Suprapubic skin (tissue), 4 donors: Measurements from ENCODE around the gene KLHL14. TPM values are rescaled to one million over a fixed set of nuclear protein-coding genes. Genes with fewer than 3 reads are reported as not detected.

ENCODE experiments used
- DNase-seq, 2 donors: peaks; one replicate each; pipeline ENCODE4 v3.0.0-alpha.2; 2019; ENCODE audit warnings: low spot score in 2 of 2
- H3K27ac ChIP-seq: fragments of 200-600 bp; sonication (generic); one replicate; pipeline ENCODE4 v1.5.1; 2019
- H3K27me3 ChIP-seq: fragments of 200-600 bp; sonication (generic); one replicate; pipeline ENCODE4 v1.5.1; 2019
- H3K36me3 ChIP-seq: fragments of 200-600 bp; sonication (generic); one replicate; pipeline ENCODE4 v1.5.1; 2019
- H3K4me1 ChIP-seq: fragments of 200-600 bp; sonication (generic); one replicate; pipeline ENCODE4 v1.5.1; 2019
- H3K4me3 ChIP-seq: fragments of 200-600 bp; sonication (generic); one replicate; pipeline ENCODE4 v1.5.1; 2019; ENCODE audit warnings: mild to moderate bottlenecking
- H3K9me3 ChIP-seq: fragments of 200-600 bp; sonication (generic); one replicate; pipeline ENCODE4 v1.5.1; 2019
- EP300 ChIP-seq: sonication (generic); formaldehyde crosslinking; IDR thresholded peaks from one replicate; pipeline ENCODE4 v1.6.1; 2017; ENCODE audit warnings: antibody characterized with exemption
- POLR2A ChIP-seq, 2 donors: fragments of 450-650 bp; IDR thresholded peaks; one replicate each; pipeline ENCODE4 v1.6.1; 2017; ENCODE audit warnings: antibody characterized with exemption in 2 of 2, mild to moderate bottlenecking in 2 of 2, moderate library complexity in 2 of 2
- POLR2AphosphoS5 ChIP-seq, 3 donors: sonication (generic); formaldehyde crosslinking; IDR thresholded peaks; one replicate each; pipeline ENCODE4 v1.6.1; 2017; ENCODE audit warnings: antibody characterized with exemption in 3 of 3
- WGBS: methylation state at CpG from one replicate; pipeline ENCODE4 v1.1.5; 2018; 5-methylcytosine and 5-hydroxymethylcytosine counted together
- total RNA-seq, 4 donors: library from RNA; depleted of rRNA; stranded (reverse); fragments of >200 nt; gene quantifications; one replicate each; pipeline ENCODE4 v1.1.0, GENCODE V29; 2016
- TF ChIP-seq, protein P1 (sequence below), 2 donors: fragments of 200-600 bp in 1 of 2; fragments of 450-650 bp in 1 of 2; sonication (generic) in 1 of 2; IDR thresholded peaks; one replicate each; pipeline ENCODE4 v1.5.1; 2016 to 2019; ENCODE audit warnings: antibody characterized with exemption in 2 of 2, mild to moderate bottlenecking in 1 of 2, moderate library complexity in 1 of 2

The KLHL14 gene
- total RNA-seq, 4 donors from 2014 or later, result 0.13 to 0.24 TPM; not detected in 2

DNA sequence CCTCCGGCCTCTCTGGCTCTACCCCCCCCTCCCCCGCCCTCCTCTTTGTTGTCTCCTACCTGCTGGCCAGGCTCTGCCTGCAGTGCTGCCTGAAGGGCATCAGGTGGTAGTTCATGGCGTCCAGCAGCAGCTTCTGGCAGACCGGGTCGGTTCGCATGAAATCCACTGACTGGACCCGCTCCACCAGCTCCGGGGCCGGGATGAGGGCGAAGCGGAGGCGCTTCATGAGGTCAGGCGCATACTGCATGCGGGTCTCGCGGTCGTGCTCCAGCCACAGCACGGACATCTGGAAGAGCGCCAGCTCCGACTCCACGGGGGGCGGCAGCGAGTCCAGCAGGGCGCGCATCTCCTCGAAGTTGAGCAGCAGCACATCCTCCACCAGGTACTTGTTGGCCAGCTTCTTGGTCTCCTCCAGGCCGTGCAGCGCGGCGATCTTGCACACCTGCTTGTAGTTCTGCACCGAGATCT is 3.2 kb downstream of the KLHL14 start:
- peaks cover 35% of the 10 kb centered on the region for H3K4me1 ChIP-seq
- peak overlapping the region; percentile 50 for H3K4me3 ChIP-seq
- no peaks in the 10 kb centered on the region for H3K36me3 ChIP-seq
- TF ChIP-seq POLR2AphosphoS5 (IDR thresholded peaks at IDR 0.05) (no peak), EP300 (no peak)
- TF ChIP-seq, protein P1, sequence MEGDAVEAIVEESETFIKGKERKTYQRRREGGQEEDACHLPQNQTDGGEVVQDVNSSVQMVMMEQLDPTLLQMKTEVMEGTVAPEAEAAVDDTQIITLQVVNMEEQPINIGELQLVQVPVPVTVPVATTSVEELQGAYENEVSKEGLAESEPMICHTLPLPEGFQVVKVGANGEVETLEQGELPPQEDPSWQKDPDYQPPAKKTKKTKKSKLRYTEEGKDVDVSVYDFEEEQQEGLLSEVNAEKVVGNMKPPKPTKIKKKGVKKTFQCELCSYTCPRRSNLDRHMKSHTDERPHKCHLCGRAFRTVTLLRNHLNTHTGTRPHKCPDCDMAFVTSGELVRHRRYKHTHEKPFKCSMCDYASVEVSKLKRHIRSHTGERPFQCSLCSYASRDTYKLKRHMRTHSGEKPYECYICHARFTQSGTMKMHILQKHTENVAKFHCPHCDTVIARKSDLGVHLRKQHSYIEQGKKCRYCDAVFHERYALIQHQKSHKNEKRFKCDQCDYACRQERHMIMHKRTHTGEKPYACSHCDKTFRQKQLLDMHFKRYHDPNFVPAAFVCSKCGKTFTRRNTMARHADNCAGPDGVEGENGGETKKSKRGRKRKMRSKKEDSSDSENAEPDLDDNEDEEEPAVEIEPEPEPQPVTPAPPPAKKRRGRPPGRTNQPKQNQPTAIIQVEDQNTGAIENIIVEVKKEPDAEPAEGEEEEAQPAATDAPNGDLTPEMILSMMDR (IDR thresholded peaks at IDR 0.05), result no peak
- H3K27ac ChIP-seq, result no peak overlapping the region
- 13% methylated on average over 12 of the region's 31 CpGs for WGBS
- DNase-seq, result no peak
- peaks cover 47% of the 10 kb centered on the region for H3K27me3 ChIP-seq
- H3K9me3 ChIP-seq, result no peaks in the 10 kb centered on the region

DNA sequence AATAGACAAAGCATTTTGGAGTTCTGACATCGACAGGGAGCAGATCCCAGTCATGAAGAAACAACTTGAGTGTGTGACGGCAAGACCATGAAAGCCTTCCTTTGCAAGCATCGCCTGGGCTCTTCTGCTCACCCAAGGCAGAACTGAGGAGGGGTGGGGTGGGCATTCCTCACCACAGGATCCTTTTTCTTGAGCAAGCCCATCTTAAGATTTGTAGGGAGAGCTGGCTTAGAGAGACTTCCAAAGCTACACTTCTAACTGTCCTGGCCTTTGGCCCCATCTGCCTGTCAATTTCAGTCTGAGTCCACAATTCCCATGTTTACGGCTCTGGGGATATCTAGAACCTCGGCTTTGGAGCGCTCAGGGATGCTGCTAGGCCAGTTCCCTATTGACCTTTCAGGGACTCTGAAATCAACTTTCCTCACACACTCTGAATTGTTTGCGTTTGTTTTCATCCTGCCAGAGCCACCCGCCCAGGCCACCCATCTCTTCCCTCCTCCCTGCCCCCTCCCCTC is 3.7 kb downstream of the KLHL14 start:
- peaks cover 47% of the 10 kb centered on the region for H3K27me3 ChIP-seq
- no peaks in the 10 kb centered on the region for H3K9me3 ChIP-seq
- no peak for TF ChIP-seq POLR2A (IDR thresholded peaks at IDR 0.05)
- no peak for TF ChIP-seq POLR2AphosphoS5 (IDR thresholded peaks at IDR 0.05)
- no peak for TF ChIP-seq EP300
- TF ChIP-seq, protein P1 (IDR thresholded peaks at IDR 0.05), result no peak
- H3K36me3 ChIP-seq, result no peaks in the 10 kb centered on the region
- WGBS, result 35% methylated on average over 8 of the region's 8 CpGs
- no peak for DNase-seq
- no peak overlapping the region for H3K27ac ChIP-seq
- no peak overlapping the region for H3K4me3 ChIP-seq
- peaks cover 35% of the 10 kb centered on the region for H3K4me1 ChIP-seq

DNA sequence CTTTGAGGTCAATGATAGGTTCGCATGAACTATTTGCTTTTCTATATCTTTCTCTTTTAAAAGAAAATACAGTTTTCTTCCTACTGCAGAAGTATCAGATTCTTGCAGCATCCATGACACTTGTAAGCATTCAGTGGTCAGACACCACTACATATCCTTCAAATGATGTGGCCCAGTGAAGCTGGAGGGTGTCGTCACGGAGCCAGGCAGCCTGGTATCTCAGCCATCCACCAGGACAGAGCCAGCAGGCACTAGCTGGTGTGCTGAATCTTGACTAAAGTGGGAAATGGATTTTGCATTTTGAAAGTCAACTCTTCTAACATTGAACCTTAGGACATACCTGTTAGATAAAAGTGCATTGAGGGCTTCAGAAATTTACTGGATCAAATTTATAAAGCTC is 5.4 kb downstream of the KLHL14 start:
- TF ChIP-seq EP300 (no peak), POLR2A (IDR thresholded peaks at IDR 0.05) (no peak)
- TF ChIP-seq, protein P1 (IDR thresholded peaks at IDR 0.05), result no peak
- no peak overlapping the region for H3K27ac ChIP-seq
- no peak for DNase-seq
- WGBS, result 89% methylated on average over 3 of the region's 3 CpGs
- H3K4me3 ChIP-seq, result no peak overlapping the region
- peaks cover 30% of the 10 kb centered on the region for H3K4me1 ChIP-seq
- H3K27me3 ChIP-seq, result peaks cover 39% of the 10 kb centered on the region
- no peaks in the 10 kb centered on the region for H3K36me3 ChIP-seq
- H3K9me3 ChIP-seq, result no peaks in the 10 kb centered on the region

DNA sequence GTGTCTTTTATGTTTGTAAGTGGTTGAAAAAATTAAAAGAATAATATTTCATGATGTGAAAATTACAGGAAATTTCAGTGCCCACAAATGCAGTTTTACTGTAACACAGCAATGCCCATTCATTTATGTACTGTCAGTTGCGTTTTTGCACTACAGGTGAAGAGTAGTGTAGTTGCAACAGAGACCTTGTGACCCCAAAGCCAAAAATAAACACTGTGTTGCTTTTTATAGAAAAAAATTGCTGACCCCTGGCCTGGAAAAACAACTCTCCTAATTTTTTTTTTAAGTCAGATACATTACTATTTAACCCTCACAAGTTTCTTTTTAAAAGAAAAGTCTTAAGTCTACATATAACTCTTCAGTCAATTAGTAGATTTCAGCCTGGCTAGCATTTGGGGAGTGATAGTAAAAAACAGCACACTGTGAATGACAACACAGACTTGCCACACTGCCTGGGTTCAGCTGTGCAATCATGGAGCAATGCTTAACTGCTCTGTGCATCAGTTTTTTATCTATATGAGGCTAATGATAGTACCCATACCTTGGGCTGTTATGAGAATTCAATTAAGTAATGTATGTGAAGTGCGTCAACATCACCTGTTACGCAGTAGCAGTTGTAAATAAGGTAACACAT is 8.1 kb downstream of the KLHL14 start:
- Histone ChIP-seq H3K27ac (no peak overlapping the region), H3K27me3 (peaks cover 12% of the 10 kb centered on the region), H3K4me1 (peaks cover 3% of the 10 kb centered on the region), H3K9me3 (no peaks in the 10 kb centered on the region), H3K4me3 (no peak overlapping the region), H3K36me3 (no peaks in the 10 kb centered on the region)
- no peak for DNase-seq
- TF ChIP-seq POLR2A (IDR thresholded peaks at IDR 0.05) (no peak), EP300 (no peak), POLR2AphosphoS5 (IDR thresholded peaks at IDR 0.05) (no peak)
- TF ChIP-seq, protein P1 (IDR thresholded peaks at IDR 0.05), result no peak
- 95% methylated on average over 3 of the region's 3 CpGs for WGBS

DNA sequence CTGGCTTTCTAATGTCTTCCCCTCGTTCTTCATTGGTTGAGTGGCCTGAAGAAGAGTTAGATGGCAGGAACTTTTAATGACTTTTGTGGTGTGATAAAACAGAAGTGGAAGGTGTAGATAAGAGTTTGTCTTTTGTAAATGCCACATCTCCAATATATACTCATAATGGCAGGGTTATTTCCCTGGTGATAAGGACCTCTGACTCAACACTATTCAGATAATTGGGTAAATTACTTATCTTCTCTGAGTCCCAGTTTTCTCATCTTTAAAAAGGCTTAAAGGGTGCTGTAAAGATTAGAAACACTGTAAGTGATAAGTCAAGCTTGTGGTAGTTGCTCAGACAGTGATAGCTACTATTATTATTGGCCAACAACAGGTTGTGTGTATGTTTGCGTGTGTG is 9.5 kb downstream of the KLHL14 start:
- H3K27ac ChIP-seq, result no peak overlapping the region
- H3K9me3 ChIP-seq, result no peaks in the 10 kb centered on the region
- H3K4me1 ChIP-seq, result no peaks in the 10 kb centered on the region
- no peak overlapping the region for H3K4me3 ChIP-seq
- TF ChIP-seq EP300 (no peak), POLR2A (IDR thresholded peaks at IDR 0.05) (no peak)
- no peaks in the 10 kb centered on the region for H3K36me3 ChIP-seq
- 87% methylated on average over 2 of the region's 2 CpGs for WGBS
- DNase-seq, result no peak
- H3K27me3 ChIP-seq, result no peaks in the 10 kb centered on the region
